Spinal cord (tissue), 10 donors: ENCODE measurements around the gene LARP4B. TPM values are rescaled to one million over a fixed set of nuclear protein-coding genes. Genes with fewer than 3 reads are reported as not detected.

Source experiments
- DNase-seq, 6 donors: peaks; one replicate each; pipeline versions ENCODE4 v3.0.0 to v3.0.0-alpha.2; 2013 to 2015; ENCODE audit warnings: low spot score in 6 of 6, low read depth in 4 of 6
- H3K27ac ChIP-seq: one replicate; pipeline ENCODE4 v1.5.1; 2013; ENCODE audit warnings: low read depth, low read length, control low read depth
- H3K27me3 ChIP-seq: one replicate; pipeline ENCODE4 v1.6.1; 2013; ENCODE audit warnings: low read length; ENCODE audit not compliant: control insufficient read depth, insufficient read depth
- H3K36me3 ChIP-seq: one replicate; pipeline ENCODE4 v1.6.1; 2013; ENCODE audit warnings: low read length; ENCODE audit not compliant: control insufficient read depth, insufficient read depth
- H3K4me1 ChIP-seq: one replicate; pipeline ENCODE4 v1.6.1; 2013; ENCODE audit warnings: low read length; ENCODE audit not compliant: control insufficient read depth, insufficient read depth
- H3K4me3 ChIP-seq: one replicate; pipeline ENCODE4 v1.5.1; 2013; ENCODE audit warnings: low read depth, low read length, control low read depth
- H3K9me3 ChIP-seq: one replicate; pipeline ENCODE4 v1.6.1; 2013; ENCODE audit warnings: low read length; ENCODE audit not compliant: control insufficient read depth, insufficient read depth
- WGBS: methylation state at CpG from one replicate; pipeline ENCODE4 v1.1.5; 2013; ENCODE audit warnings: missing lambda C conversion rate; ENCODE audit not compliant: insufficient coverage; 5-methylcytosine and 5-hydroxymethylcytosine counted together
- polyA plus RNA-seq, 2 donors: library from polyadenylated mRNA; unstranded; fragments of 120-200 nt; gene quantifications; one replicate each; pipeline ENCODE4 v1.2.1, GENCODE V29; 2013; ENCODE audit not compliant: insufficient read length in 2 of 2
- total RNA-seq, 2 donors: library from RNA; depleted of rRNA in 1 of 2; stranded (reverse); fragments of 120-200 nt in 1 of 2; fragments of >200 nt in 1 of 2; gene quantifications; one replicate each; pipeline versions ENCODE4 v1.2.3 to v1.2.4, GENCODE V29; 2013 to 2014
- donor health status: healthy.

LARP4B gene
- total and polyA plus RNA-seq, 4 donors: 28.2 to 38.5 (median 38.0) TPM

GRCh38 chr10:878333-878759 lies 53.2 kb downstream of the LARP4B start:
- Histone ChIP-seq H3K36me3 (peaks cover 32% of the 10 kb centered on the region), H3K27me3 (no peaks in the 10 kb centered on the region), H3K4me3 (no peak overlapping the region), H3K9me3 (no peaks in the 10 kb centered on the region), H3K4me1 (no peaks in the 10 kb centered on the region), H3K27ac (no peak overlapping the region)
- 96% methylated on average over 4 of the region's 9 CpGs for WGBS
- DNase-seq: no peak

- Histone ChIP-seq H3K27ac (no peak overlapping the region), H3K9me3 (no peaks in the 10 kb centered on the region), H3K4me3 (no peak overlapping the region), H3K27me3 (no peaks in the 10 kb centered on the region), H3K36me3 (peaks cover 34% of the 10 kb centered on the region), H3K4me1 (no peaks in the 10 kb centered on the region)
- no peak for DNase-seq
- 96% methylated on average over 2 of the region's 2 CpGs for WGBS
These were observed 55.1 kb downstream of the LARP4B start for GRCh38 chr10:876438-876837.

GRCh38 chr10:873020-873419 lies 58.5 kb downstream of the LARP4B start:
- Histone ChIP-seq H3K9me3 (no peaks in the 10 kb centered on the region), H3K27ac (no peak overlapping the region), H3K4me3 (no peak overlapping the region), H3K27me3 (no peaks in the 10 kb centered on the region), H3K36me3 (peaks cover 27% of the 10 kb centered on the region), H3K4me1 (no peaks in the 10 kb centered on the region)
- 98% methylated on average over 6 of the region's 7 CpGs for WGBS
- DNase-seq: no peak

GRCh38 chr10:871951-872403 lies 59.5 kb downstream of the LARP4B start:
- peaks cover 21% of the 10 kb centered on the region for H3K36me3 ChIP-seq
- 97% methylated on average over 11 of the region's 12 CpGs for WGBS
- H3K9me3 ChIP-seq: no peaks in the 10 kb centered on the region
- no peak overlapping the region for H3K27ac ChIP-seq
- H3K27me3 ChIP-seq: no peaks in the 10 kb centered on the region
- H3K4me1 ChIP-seq: no peaks in the 10 kb centered on the region
- no peak for DNase-seq
- H3K4me3 ChIP-seq: no peak overlapping the region

- no peaks in the 10 kb centered on the region for H3K9me3 ChIP-seq
- 96% methylated on average over 7 of the region's 7 CpGs for WGBS
- H3K4me1 ChIP-seq: no peaks in the 10 kb centered on the region
- H3K27me3 ChIP-seq: no peaks in the 10 kb centered on the region
- no peak overlapping the region for H3K27ac ChIP-seq
- no peak overlapping the region for H3K4me3 ChIP-seq
- peaks cover 14% of the 10 kb centered on the region for H3K36me3 ChIP-seq
- no peak for DNase-seq
These were observed 60.8 kb downstream of the LARP4B start for GRCh38 chr10:870564-871166.

- 80% methylated on average over 3 of the region's 3 CpGs for WGBS
- DNase-seq: no peak
- peaks cover 14% of the 10 kb centered on the region for H3K36me3 ChIP-seq
- H3K9me3 ChIP-seq: no peaks in the 10 kb centered on the region
- H3K27ac ChIP-seq: no peak overlapping the region
- H3K27me3 ChIP-seq: no peaks in the 10 kb centered on the region
- H3K4me1 ChIP-seq: no peaks in the 10 kb centered on the region
- H3K4me3 ChIP-seq: no peak overlapping the region
These were observed 62.3 kb downstream of the LARP4B start for GRCh38 chr10:869171-869570.

- Histone ChIP-seq H3K4me1 (no peaks in the 10 kb centered on the region), H3K36me3 (peaks cover 21% of the 10 kb centered on the region), H3K4me3 (no peak overlapping the region), H3K27ac (no peak overlapping the region), H3K27me3 (no peaks in the 10 kb centered on the region), H3K9me3 (no peaks in the 10 kb centered on the region)
- no CpG with 5 or more reads among the region's 6 CpGs for WGBS
- no peak for DNase-seq
These were observed 63.7 kb downstream of the LARP4B start for GRCh38 chr10:867807-868206.

GRCh38 chr10:866577-866941 lies 64.9 kb downstream of the LARP4B start:
- no peaks in the 10 kb centered on the region for H3K9me3 ChIP-seq
- H3K27me3 ChIP-seq: no peaks in the 10 kb centered on the region
- H3K4me3 ChIP-seq: no peak overlapping the region
- H3K36me3 ChIP-seq: peaks cover 24% of the 10 kb centered on the region
- 67% methylated on average over 1 of the region's 4 CpGs for WGBS
- no peak overlapping the region for H3K27ac ChIP-seq
- H3K4me1 ChIP-seq: no peaks in the 10 kb centered on the region
- no peak for DNase-seq

- no peaks in the 10 kb centered on the region for H3K27me3 ChIP-seq
- WGBS: 91% methylated on average over 4 of the region's 8 CpGs
- DNase-seq: no peak
- no peak overlapping the region for H3K27ac ChIP-seq
- peaks cover 24% of the 10 kb centered on the region for H3K36me3 ChIP-seq
- H3K4me1 ChIP-seq: no peaks in the 10 kb centered on the region
- H3K9me3 ChIP-seq: no peaks in the 10 kb centered on the region
- H3K4me3 ChIP-seq: no peak overlapping the region
These were observed 65.5 kb downstream of the LARP4B start for GRCh38 chr10:865924-866576.

- DNase-seq: no peak
- WGBS: 94% methylated on average over 8 of the region's 8 CpGs
- Histone ChIP-seq H3K27ac (no peak overlapping the region), H3K4me3 (no peak overlapping the region), H3K4me1 (no peaks in the 10 kb centered on the region), H3K27me3 (no peaks in the 10 kb centered on the region), H3K9me3 (no peaks in the 10 kb centered on the region), H3K36me3 (peaks cover 30% of the 10 kb centered on the region)
These were observed 66.2 kb downstream of the LARP4B start for GRCh38 chr10:865257-865656.
